Fibroblast of lung (primary cell): Measurements from ENCODE around the gene GPR152. TPM values are rescaled to one million over a fixed set of nuclear protein-coding genes. Genes with fewer than 3 reads are reported as not detected.
"Not testable (repeated sequence)": the region's sequence is repeated elsewhere in the genome, so short reads cannot be mapped to it uniquely, and the experiment has no call there.

ENCODE experiments used
- DNase-seq, 2 donors: peaks; one replicate each; pipeline versions ENCODE4 v3.0.0 to v3.0.0-alpha.2; 2010; ENCODE audit warnings: low read depth in 2 of 2
- H2AFZ ChIP-seq: 2 replicates; pipeline ENCODE4 v1.5.1; 2012; ENCODE audit warnings: low read length, control low read depth, inconsistent platforms
- H3K27ac ChIP-seq: 2 replicates; pipeline ENCODE4 v1.5.1; 2011; ENCODE audit warnings: low read length, control low read depth; ENCODE audit not compliant: insufficient read depth
- H3K27me3 ChIP-seq: 2 replicates; pipeline ENCODE4 v1.5.1; 2011; ENCODE audit warnings: mild to moderate bottlenecking, low read length; ENCODE audit not compliant: control insufficient read depth, insufficient read depth
- H3K36me3 ChIP-seq: 2 replicates; pipeline ENCODE4 v1.5.1; 2011; ENCODE audit warnings: low read length; ENCODE audit not compliant: control insufficient read depth, insufficient read depth
- H3K4me1 ChIP-seq: 2 replicates; pipeline ENCODE4 v1.5.1; 2011; ENCODE audit warnings: low read length; ENCODE audit not compliant: control insufficient read depth, insufficient read depth; ENCODE audit errors: extremely low read depth
- H3K4me2 ChIP-seq: 2 replicates; pipeline ENCODE4 v1.5.1; 2011; ENCODE audit warnings: low read length, control low read depth; ENCODE audit not compliant: insufficient read depth; ENCODE audit errors: extremely low read depth
- H3K4me3 ChIP-seq, 4 experiments: fragments of 200-600 bp in 1 of 4; sonication (generic) in 1 of 4; replicated peaks in 1 of 4; 2 replicates each; pipeline ENCODE4 v1.5.1; 2011 to 2016; ENCODE audit warnings: low read length in 4 of 4, low read depth in 3 of 4, mild to moderate bottlenecking in 3 of 4, control low read depth in 2 of 4, inconsistent platforms in 1 of 4, mixed read lengths in 1 of 4; ENCODE audit not compliant: insufficient read depth in 1 of 4; ENCODE audit errors: control extremely low read depth in 1 of 4
- H3K79me2 ChIP-seq: 2 replicates; pipeline ENCODE4 v1.5.1; 2012; ENCODE audit warnings: mild to moderate bottlenecking, low read length, inconsistent platforms; ENCODE audit not compliant: control insufficient read depth, insufficient read depth
- H3K9ac ChIP-seq: 2 replicates; pipeline ENCODE4 v1.5.1; 2011; ENCODE audit warnings: mild to moderate bottlenecking, low read length, control low read depth; ENCODE audit not compliant: insufficient read depth
- H3K9me3 ChIP-seq: 2 replicates; pipeline ENCODE4 v1.5.1; 2012; ENCODE audit warnings: low read depth, low read length; ENCODE audit not compliant: control insufficient read depth, insufficient read depth
- H4K20me1 ChIP-seq: 2 replicates; pipeline ENCODE4 v1.5.1; 2011; ENCODE audit warnings: low read length; ENCODE audit not compliant: control insufficient read depth, insufficient read depth; ENCODE audit errors: extremely low read depth
- CTCF ChIP-seq, 2 donors: IDR thresholded peaks in 1 of 2; conservative IDR thresholded peaks in 1 of 2; 1 replicate in 1 of 2; 2 replicates in 1 of 2; pipeline ENCODE4 v1.5.1; 2011 to 2012; ENCODE audit warnings: low read length in 2 of 2, control low read depth in 1 of 2, inconsistent platforms in 1 of 2, low read depth in 1 of 2, mild to moderate bottlenecking in 1 of 2
- EZH2 ChIP-seq: IDR thresholded peaks from 2 replicates; pipeline ENCODE4 v1.5.1; 2012; ENCODE audit warnings: low read length, control low read depth, mild to moderate bottlenecking; ENCODE audit errors: missing control alignments
- polyA plus RNA-seq, 2 donors: library from polyadenylated mRNA; depleted of rRNA in 1 of 2; stranded (reverse) in 1 of 2; unstranded in 1 of 2; fragments of >200 nt; gene quantifications; 2 replicates each; pipeline ENCODE4 v1.2.1, GENCODE V29; 2011 to 2012; ENCODE audit warnings: missing spikeins in 1 of 2
- total RNA-seq: library from RNA; depleted of rRNA; stranded (reverse); fragments of >200 nt; gene quantifications from 2 replicates; pipeline ENCODE4 v1.2.1, GENCODE V29; 2014

GPR152 gene
- total and polyA plus RNA-seq, 2 donors (not counting 1 experiment from before 2014, with no cell fraction given), result not detected

- H3K4me1 ChIP-seq, result peaks cover 6% of the 10 kb centered on the region
- no peak overlapping the region for H3K9ac ChIP-seq
- H3K9me3 ChIP-seq, result no peaks in the 10 kb centered on the region
- no peak overlapping the region for H3K4me3 ChIP-seq
- H3K27ac ChIP-seq, result no peak overlapping the region
- H4K20me1 ChIP-seq, result no peaks in the 10 kb centered on the region
- no peak overlapping the region for H3K4me2 ChIP-seq
- TF ChIP-seq CTCF (conservative IDR thresholded peaks at IDR 0.05 in 1 of 2, IDR thresholded peaks at IDR 0.05 in 1 of 2; ENCODE audit: low read depth in 1 of 2, low read length in 2 of 2) (no peak), EZH2 (no peak)
- no peaks in the 10 kb centered on the region for H3K79me2 ChIP-seq
- no peaks in the 10 kb centered on the region for H3K27me3 ChIP-seq
- H3K36me3 ChIP-seq, result no peaks in the 10 kb centered on the region
- no peak for DNase-seq
- no peak overlapping the region for H2AFZ ChIP-seq
Measured at GRCh38 chr11:67466367-67466766, 13.8 kb upstream of the GPR152 start.

- H3K4me3 ChIP-seq, result peak overlapping the region in 2 of 4 experiments; percentile 42 to 65
- H3K27ac ChIP-seq, H3K4me1 ChIP-seq, H3K4me2 ChIP-seq, H2AFZ ChIP-seq, H4K20me1 ChIP-seq, H3K9me3 ChIP-seq, H3K36me3 ChIP-seq, H3K9ac ChIP-seq, H3K79me2 ChIP-seq, H3K27me3 ChIP-seq: not testable (repeated sequence)
- DNase-seq, result peak; percentile 25 to 31
Measured at GRCh38 chr11:67465530-67465929, 13.0 kb upstream of the GPR152 start.

GRCh38 chr11:67465189-67465510, 12.6 kb upstream of the GPR152 start:
- no peak overlapping the region for H3K27ac ChIP-seq
- no peaks in the 10 kb centered on the region for H3K27me3 ChIP-seq
- H3K79me2 ChIP-seq, result no peaks in the 10 kb centered on the region
- H3K9ac ChIP-seq, result peak overlapping the region; percentile 32
- no peak overlapping the region for H2AFZ ChIP-seq
- H4K20me1 ChIP-seq, result no peaks in the 10 kb centered on the region
- peak overlapping the region; percentile 35 for H3K4me2 ChIP-seq
- no peaks in the 10 kb centered on the region for H3K9me3 ChIP-seq
- TF ChIP-seq EZH2, result no peak
- no peak for TF ChIP-seq CTCF (conservative IDR thresholded peaks at IDR 0.05 in 1 of 2, IDR thresholded peaks at IDR 0.05 in 1 of 2; ENCODE audit: low read depth in 1 of 2, low read length in 2 of 2)
- H3K36me3 ChIP-seq, result no peaks in the 10 kb centered on the region
- H3K4me1 ChIP-seq, result peaks cover 6% of the 10 kb centered on the region
- DNase-seq, result no peak
- H3K4me3 ChIP-seq, result peak overlapping the region; percentile 29 to 65 (median 37)
